ENCODE results near the gene NAT16.

NAT16 gene

GRCh38 chr7:101155303-101155702, 24.8 kb downstream of the NAT16 start:
- DNase-seq (no peak), ATAC-seq (ENCODE audit: insufficient read depth, low read depth) (no peak)
- Histone ChIP-seq H3K9me3 (ENCODE audit: insufficient read depth, low read length, severe bottlenecking) (no peaks in the 10 kb centered on the region), H3K79me2 (ENCODE audit: insufficient read depth, low read length) (peaks cover 14% of the 10 kb centered on the region), H3K9ac (ENCODE audit: low read depth, low read length) (peak overlapping the region; percentile 78), H3K4me3 (ENCODE audit: low read depth in 1 of 2, low read length in 2 of 2) (peak overlapping the region; percentile 48 to 63; a peak in 3 of 4 replicates), H3K36me3 (ENCODE audit: insufficient read depth, low read length) (peaks cover 31% of the 10 kb centered on the region), H4K20me1 (ENCODE audit: insufficient read depth, low read length) (no peaks in the 10 kb centered on the region), H2AFZ (ENCODE audit: low read depth, low read length) (peak overlapping the region; percentile 62; the same call in 1 of the 2 replicates), H3K4me1 (ENCODE audit: insufficient read depth, low read length) (peaks cover 17% of the 10 kb centered on the region), H3K27me3 (ENCODE audit: insufficient read depth, low read length, poor library complexity) (no peaks in the 10 kb centered on the region), H3K27ac (ENCODE audit: low read length) (peak overlapping the region; percentile 64), H3K4me2 (ENCODE audit: insufficient read depth, low read length) (peak overlapping the region; percentile 86)
- TF ChIP-seq CTCF (IDR thresholded peaks at IDR 0.05; ENCODE audit: borderline replicate concordance, extremely low read depth, low read length, poor library complexity, severe bottlenecking) (no peak), EZH2 (IDR thresholded peaks at IDR 0.05; ENCODE audit: borderline replicate concordance, low read depth, low read length, severe bottlenecking) (no peak)

GRCh38 chr7:101154693-101155102, 25.4 kb downstream of the NAT16 start:
- peak overlapping the region; percentile 62 for H2AFZ ChIP-seq (ENCODE audit: low read depth, low read length)
- TF ChIP-seq CTCF (IDR thresholded peaks at IDR 0.05; ENCODE audit: borderline replicate concordance, extremely low read depth, low read length, poor library complexity, severe bottlenecking) (no peak), EZH2 (IDR thresholded peaks at IDR 0.05; ENCODE audit: borderline replicate concordance, low read depth, low read length, severe bottlenecking) (no peak)
- H3K4me3 ChIP-seq (ENCODE audit: low read depth in 1 of 2, low read length in 2 of 2), result peak overlapping the region; percentile 48 to 63; a peak in 3 of 4 replicates

GRCh38 chr7:101153969-101154692, 26.0 kb downstream of the NAT16 start, which contains the start of gene AP1S1:
AP1S1 (plus strand) TSS chr7:101154476; CDS start chr7:101154515, 39 bp downstream.
- Histone ChIP-seq H3K9me3 (ENCODE audit: insufficient read depth, low read length, severe bottlenecking) (no peaks in the 10 kb centered on the region), H3K27ac (ENCODE audit: low read length) (peak within 1 kb of the TSS; percentile 64), H3K4me2 (ENCODE audit: insufficient read depth, low read length) (peak within 1 kb of the TSS; percentile 86), H3K79me2 (ENCODE audit: insufficient read depth, low read length) (peaks cover 14% of the 10 kb centered on the region), H2AFZ (ENCODE audit: low read depth, low read length) (peak within 1 kb of the TSS; percentile 62), H3K9ac (ENCODE audit: low read depth, low read length) (peak within 1 kb of the TSS; percentile 78), H3K27me3 (ENCODE audit: insufficient read depth, low read length, poor library complexity) (no peaks in the 10 kb centered on the region), H3K4me3 (ENCODE audit: low read depth in 1 of 2, low read length in 2 of 2) (peak within 1 kb of the TSS; percentile 48 to 63; a peak in 3 of 4 replicates), H3K36me3 (ENCODE audit: insufficient read depth, low read length) (peaks cover 21% of the 10 kb centered on the region), H4K20me1 (ENCODE audit: insufficient read depth, low read length) (no peaks in the 10 kb centered on the region), H3K4me1 (ENCODE audit: insufficient read depth, low read length) (peaks cover 17% of the 10 kb centered on the region)
- TF ChIP-seq CTCF (IDR thresholded peaks at IDR 0.05; ENCODE audit: borderline replicate concordance, extremely low read depth, low read length, poor library complexity, severe bottlenecking) (no peak), EZH2 (IDR thresholded peaks at IDR 0.05; ENCODE audit: borderline replicate concordance, low read depth, low read length, severe bottlenecking) (no peak)
- peak; percentile 92 for ATAC-seq (ENCODE audit: insufficient read depth, low read depth)
- DNase-seq, result peak; percentile 97

More at GRCh38 chr7:101154693-101155102, 25.4 kb downstream of the NAT16 start:
- Histone ChIP-seq H3K79me2 (ENCODE audit: insufficient read depth, low read length) (peaks cover 14% of the 10 kb centered on the region), H4K20me1 (ENCODE audit: insufficient read depth, low read length) (no peaks in the 10 kb centered on the region), H3K9ac (ENCODE audit: low read depth, low read length) (peak overlapping the region; percentile 78), H3K4me2 (ENCODE audit: insufficient read depth, low read length) (peak overlapping the region; percentile 86), H3K9me3 (ENCODE audit: insufficient read depth, low read length, severe bottlenecking) (no peaks in the 10 kb centered on the region), H3K4me1 (ENCODE audit: insufficient read depth, low read length) (peaks cover 17% of the 10 kb centered on the region), H3K36me3 (ENCODE audit: insufficient read depth, low read length) (peaks cover 25% of the 10 kb centered on the region), H3K27ac (ENCODE audit: low read length) (peak overlapping the region; percentile 64), H3K27me3 (ENCODE audit: insufficient read depth, low read length, poor library complexity) (no peaks in the 10 kb centered on the region)
- DNase-seq, result no peak
- ATAC-seq (ENCODE audit: insufficient read depth, low read depth), result peak; percentile 48

Measured in DND-41 (cell line).